GM12878 (cell line): ENCODE measurements around the gene SLIT1. TPM values are rescaled to one million over a fixed set of nuclear protein-coding genes. Genes with fewer than 3 reads are reported as not detected.

Experiments
- ATAC-seq: fragments of 200-7000 bp; cut with Tn5 transposase; 3 replicates; pipeline ENCODE4 v1.9.1; 2020; ENCODE audit warnings: mild to moderate bottlenecking, moderate library complexity
- BruUV-seq: library from RNA; stranded (reverse); fragments of 400-500 nt; replicated peaks from 2 replicates; lab custom pipeline; 2021; lab: Mats Ljungman, UMichigan
- CTCF ChIA-PET: fragments of 300-600 bp; sonication (Branson Sonifier 250); formaldehyde crosslinking; extraction: SDS; loops from one replicate; lab custom pipeline; 2021; ENCODE audit warnings: inconsistent platforms; lab: Yijun Ruan, JAX
- POLR2A ChIA-PET: fragments of 350-600 bp; formaldehyde crosslinking; extraction: SDS; loops from one replicate; lab custom pipeline; 2021; ENCODE audit warnings: inconsistent platforms; lab: Charles Lee
- RAD21 ChIA-PET: fragments of 300-600 bp; sonication (Branson Sonifier 250); formaldehyde crosslinking; loops from one replicate; lab custom pipeline; 2023; ENCODE audit warnings: antibody characterized with exemption; ENCODE audit not compliant: unreplicated experiment; lab: Charles Lee
- SMC1A ChIA-PET: fragments of 300-600 bp; sonication (Branson Sonifier 250); formaldehyde crosslinking; loops from one replicate; lab custom pipeline; 2023; ENCODE audit not compliant: unreplicated experiment, uncharacterized antibody; lab: Charles Lee
- DNase-seq: peaks from one replicate; pipeline ENCODE4 v3.0.0-alpha.2; 2011; ENCODE audit warnings: low read depth, low spot score
- FAIRE-seq: peaks from 3 replicates; lab custom pipeline; 2011; peaks lifted over from hg19 to GRCh38; lab: Jason Lieb, UNC
- H2AFZ ChIP-seq: 2 replicates; pipeline ENCODE4 v1.6.0; 2011; ENCODE audit warnings: low read depth, low read length, control low read depth; ENCODE audit not compliant: control insufficient read depth
- H3K27ac ChIP-seq: 2 replicates; pipeline ENCODE4 v1.5.1; 2011; ENCODE audit warnings: control low read depth; ENCODE audit not compliant: control insufficient read depth, insufficient read depth
- H3K27me3 ChIP-seq, 2 experiments: replicated peaks in 1 of 2; 2 replicates each; pipeline versions ENCODE4 v1.6.0 to v1.6.1; 2011; ENCODE audit warnings: low read length in 1 of 2; ENCODE audit not compliant: control insufficient read depth in 2 of 2, insufficient read depth in 2 of 2
- H3K36me3 ChIP-seq, 2 experiments: 2 replicates each; pipeline ENCODE4 v1.5.1; 2011; ENCODE audit warnings: low read length in 1 of 2; ENCODE audit not compliant: control insufficient read depth in 2 of 2, insufficient read depth in 2 of 2
- H3K4me1 ChIP-seq: 2 replicates; pipeline ENCODE4 v1.6.1; 2011; ENCODE audit warnings: mild to moderate bottlenecking, low read length, moderate library complexity, mixed read lengths; ENCODE audit not compliant: control insufficient read depth, insufficient read depth
- H3K4me2 ChIP-seq: 2 replicates; pipeline ENCODE4 v1.6.0; 2011; ENCODE audit warnings: control low read depth; ENCODE audit not compliant: control insufficient read depth, insufficient read depth
- H3K4me3 ChIP-seq: fragments of 200-600 bp; sonication (generic); 2 replicates; pipeline ENCODE4 v1.5.1; 2016
- H3K79me2 ChIP-seq: 2 replicates; pipeline ENCODE4 v1.6.0; 2011; ENCODE audit warnings: low read length; ENCODE audit not compliant: control insufficient read depth, insufficient read depth
- H3K9ac ChIP-seq: 2 replicates; pipeline ENCODE4 v1.8.0; 2011; ENCODE audit warnings: low read length, control low read depth, mixed read lengths; ENCODE audit not compliant: control insufficient read depth, insufficient read depth
- H3K9me3 ChIP-seq: replicated peaks from 3 replicates; pipeline ENCODE4 v1.5.1; 2011; ENCODE audit warnings: mild to moderate bottlenecking, low read length; ENCODE audit not compliant: control insufficient read depth, insufficient read depth
- H4K20me1 ChIP-seq: 2 replicates; pipeline ENCODE4 v1.6.0; 2011; ENCODE audit not compliant: control insufficient read depth, insufficient read depth
- ETV6 ChIP-seq, 2 experiments: fragments of 450-650 bp in 1 of 2; IDR thresholded peaks in 1 of 2; conservative IDR thresholded peaks in 1 of 2; 2 replicates each; pipeline ENCODE4 v1.6.1; 2014; ENCODE audit warnings: antibody characterized with exemption in 1 of 2, borderline replicate concordance in 1 of 2, low read depth in 1 of 2, mild to moderate bottlenecking in 1 of 2, moderate library complexity in 1 of 2
- HDGF ChIP-seq: fragments of 450-650 bp; IDR thresholded peaks from 2 replicates; pipeline ENCODE4 v1.6.1; 2016; ENCODE audit warnings: antibody characterized with exemption
- JUNB ChIP-seq: IDR thresholded peaks from 2 replicates; pipeline ENCODE4 v1.6.1; 2016; ENCODE audit warnings: antibody characterized with exemption, mild to moderate bottlenecking
- NFXL1 ChIP-seq: fragments of 450-650 bp; IDR thresholded peaks from 2 replicates; pipeline ENCODE4 v1.6.1; 2017; ENCODE audit warnings: antibody characterized with exemption, mild to moderate bottlenecking, borderline replicate concordance
- PML ChIP-seq: IDR thresholded peaks from 2 replicates; pipeline ENCODE4 v1.6.1; 2012; ENCODE audit warnings: low read length, inconsistent platforms
- POLR2AphosphoS2 ChIP-seq: IDR thresholded peaks from 2 replicates; pipeline ENCODE4 v1.6.1; 2011; ENCODE audit warnings: low read depth, mild to moderate bottlenecking, low read length, improper control_type of control experiment, moderate library complexity
- POU2F2 ChIP-seq: IDR thresholded peaks from 3 replicates; pipeline ENCODE4 v1.6.1; 2011; ENCODE audit warnings: low read depth, mild to moderate bottlenecking, low read length, borderline replicate concordance
- RAD21 ChIP-seq: IDR thresholded peaks from 2 replicates; pipeline ENCODE4 v1.6.1; 2011; ENCODE audit warnings: mild to moderate bottlenecking, low read depth, low read length, moderate library complexity; ENCODE audit not compliant: insufficient read depth
- SRF ChIP-seq, 2 experiments: IDR thresholded peaks; 2 replicates each; pipeline ENCODE4 v1.6.1; 2011; ENCODE audit warnings: low read depth in 2 of 2, low read length in 2 of 2, mild to moderate bottlenecking in 1 of 2, moderate library complexity in 1 of 2
- TAF1 ChIP-seq: IDR thresholded peaks from 2 replicates; pipeline ENCODE4 v1.6.1; 2011; ENCODE audit warnings: mild to moderate bottlenecking, low read depth, low read length, borderline replicate concordance
- YY1 ChIP-seq: IDR thresholded peaks from 2 replicates; pipeline ENCODE4 v1.6.1; 2011; ENCODE audit warnings: low read depth, mild to moderate bottlenecking, low read length
- whole genome bisulfite sequencing: methylation state at CpG from one replicate; pipeline ENCODE4 v1.1.6; 2016; ENCODE audit warnings: low lambda C conversion rate; ENCODE audit not compliant: insufficient replicate concordance, insufficient coverage; ENCODE audit errors: missing lambda C conversion rate; 5-methylcytosine and 5-hydroxymethylcytosine counted together
- in situ Hi-C: fragments of 300-500 bp; cut with MboI; formaldehyde crosslinking; loops from 9 replicates; pipeline ENCODE4 v1.14.3; 2018; ENCODE audit warnings: mixed read lengths
- intact Hi-C: fragments of 100-400 bp; cut with micrococcal nuclease; formaldehyde crosslinking; loops from one replicate; pipeline ENCODE4 v1.14.2; 2022; ENCODE audit not compliant: unreplicated experiment
- polyA plus RNA-seq, 11 experiments: library from polyadenylated mRNA; depleted of rRNA in 4 of 11; unstranded in 6 of 11; stranded (reverse) in 5 of 11; fragments of >200 nt; fragmentation: Nextera tagmentation in 4 of 11; fragmentation: Illumina TruSeq in 1 of 11; extraction: Ambion mirVana in 4 of 11; extraction: Trizol in 1 of 11; gene quantifications; 1 replicate in 1 of 11; 2 replicates in 10 of 11; pipeline versions ENCODE4 v1.2.1 to v1.2.3, GENCODE V29; 2011 to 2016; ENCODE audit warnings: inconsistent platforms in 2 of 11, missing spikeins in 2 of 11, low read depth in 1 of 11
- total RNA-seq, 4 experiments: library from RNA; depleted of rRNA in 3 of 4; stranded (reverse); fragments of >200 nt in 3 of 4; fragmentation: Illumina TruSeq in 1 of 4; extraction: Trizol in 1 of 4; gene quantifications; 2 replicates each; pipeline versions ENCODE4 v1.2.1 to v1.2.3, GENCODE V29; 2013 to 2021
- TF ChIP-seq, protein P1 (sequence below): fragments of 450-650 bp; IDR thresholded peaks from 2 replicates; pipeline ENCODE4 v1.6.1; 2017; ENCODE audit warnings: borderline replicate concordance
- TF ChIP-seq, protein P2 (sequence below): IDR thresholded peaks from 2 replicates; pipeline ENCODE4 v1.6.1; 2012; ENCODE audit warnings: improper control_type of control experiment, low read depth, low read length; ENCODE audit not compliant: insufficient replicate concordance
- TF ChIP-seq, protein P3 (sequence below): fragments of 450-650 bp; IDR thresholded peaks from 2 replicates; pipeline ENCODE4 v1.6.1; 2016; ENCODE audit warnings: mild to moderate bottlenecking

The SLIT1 gene
- total and polyA plus RNA-seq, 10 of the 15 experiments (the other 5 are each of a cell fraction or from before 2014, with no cell fraction given): 0.04 to 0.19 (median 0.06) TPM; not detected in 4

DNA sequence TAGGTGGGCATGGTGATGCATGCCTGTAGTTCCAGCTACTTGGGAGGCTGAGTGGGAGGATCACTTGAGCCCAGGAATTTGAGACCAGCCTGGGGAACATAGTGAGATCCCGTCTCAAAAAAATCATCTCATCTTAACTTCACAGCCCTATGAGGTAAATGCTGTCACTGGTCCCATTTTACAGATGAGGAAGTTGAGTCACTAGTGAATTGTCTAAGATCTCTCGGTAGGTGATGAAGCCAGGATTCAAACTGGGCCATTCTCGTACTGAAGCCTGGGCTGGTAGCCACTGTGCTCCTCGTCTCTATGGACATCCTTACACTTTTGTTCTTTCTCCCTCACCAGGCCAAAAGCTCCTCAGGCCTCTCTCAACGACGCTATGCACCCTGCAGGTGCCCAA lies 6.4 kb downstream of the SLIT1 start:
- Histone ChIP-seq H3K4me1 (no peaks in the 10 kb centered on the region), H3K9me3 (no peaks in the 10 kb centered on the region), H3K27me3 (peaks cover 4 to 9% of the 10 kb centered on the region in 2 experiments), H3K4me2 (no peak overlapping the region), H3K36me3 (no peaks in the 10 kb centered on the region), H4K20me1 (no peaks in the 10 kb centered on the region), H3K9ac (no peak overlapping the region), H3K79me2 (no peaks in the 10 kb centered on the region), H3K27ac (no peak overlapping the region), H3K4me3 (no peak overlapping the region), H2AFZ (no peak overlapping the region)
- intact Hi-C loops (no loop called here), in situ Hi-C loops (no loop called here)
- ATAC-seq: no peak
- ChIA-PET POLR2A (no interaction called here), SMC1A (interaction anchor here (0.8 kb wide), 1 partner anchor 84 kb away, joined by 3 read pairs; no protein-coding TSS in a partner anchor), CTCF (interaction anchor here (1.1 kb wide), 1 partner anchor 99 kb away, joined by 3 read pairs; no protein-coding TSS in a partner anchor), RAD21 (no interaction called here)
- no peak for DNase-seq
- FAIRE-seq: no peak
- no TSS peak for BruUV-seq
- 14% methylated on average over 6 of the region's 6 CpGs for WGBS
- no peak for TF ChIP-seq HDGF
- no peak for TF ChIP-seq POLR2AphosphoS2
- TF ChIP-seq, protein P1, sequence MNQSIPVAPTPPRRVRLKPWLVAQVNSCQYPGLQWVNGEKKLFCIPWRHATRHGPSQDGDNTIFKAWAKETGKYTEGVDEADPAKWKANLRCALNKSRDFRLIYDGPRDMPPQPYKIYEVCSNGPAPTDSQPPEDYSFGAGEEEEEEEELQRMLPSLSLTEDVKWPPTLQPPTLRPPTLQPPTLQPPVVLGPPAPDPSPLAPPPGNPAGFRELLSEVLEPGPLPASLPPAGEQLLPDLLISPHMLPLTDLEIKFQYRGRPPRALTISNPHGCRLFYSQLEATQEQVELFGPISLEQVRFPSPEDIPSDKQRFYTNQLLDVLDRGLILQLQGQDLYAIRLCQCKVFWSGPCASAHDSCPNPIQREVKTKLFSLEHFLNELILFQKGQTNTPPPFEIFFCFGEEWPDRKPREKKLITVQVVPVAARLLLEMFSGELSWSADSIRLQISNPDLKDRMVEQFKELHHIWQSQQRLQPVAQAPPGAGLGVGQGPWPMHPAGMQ: no peak
- no peak for TF ChIP-seq PML
- TF ChIP-seq NFXL1: no peak
- TF ChIP-seq RAD21: no peak
- TF ChIP-seq POU2F2: no peak
- TF ChIP-seq, protein P2, sequence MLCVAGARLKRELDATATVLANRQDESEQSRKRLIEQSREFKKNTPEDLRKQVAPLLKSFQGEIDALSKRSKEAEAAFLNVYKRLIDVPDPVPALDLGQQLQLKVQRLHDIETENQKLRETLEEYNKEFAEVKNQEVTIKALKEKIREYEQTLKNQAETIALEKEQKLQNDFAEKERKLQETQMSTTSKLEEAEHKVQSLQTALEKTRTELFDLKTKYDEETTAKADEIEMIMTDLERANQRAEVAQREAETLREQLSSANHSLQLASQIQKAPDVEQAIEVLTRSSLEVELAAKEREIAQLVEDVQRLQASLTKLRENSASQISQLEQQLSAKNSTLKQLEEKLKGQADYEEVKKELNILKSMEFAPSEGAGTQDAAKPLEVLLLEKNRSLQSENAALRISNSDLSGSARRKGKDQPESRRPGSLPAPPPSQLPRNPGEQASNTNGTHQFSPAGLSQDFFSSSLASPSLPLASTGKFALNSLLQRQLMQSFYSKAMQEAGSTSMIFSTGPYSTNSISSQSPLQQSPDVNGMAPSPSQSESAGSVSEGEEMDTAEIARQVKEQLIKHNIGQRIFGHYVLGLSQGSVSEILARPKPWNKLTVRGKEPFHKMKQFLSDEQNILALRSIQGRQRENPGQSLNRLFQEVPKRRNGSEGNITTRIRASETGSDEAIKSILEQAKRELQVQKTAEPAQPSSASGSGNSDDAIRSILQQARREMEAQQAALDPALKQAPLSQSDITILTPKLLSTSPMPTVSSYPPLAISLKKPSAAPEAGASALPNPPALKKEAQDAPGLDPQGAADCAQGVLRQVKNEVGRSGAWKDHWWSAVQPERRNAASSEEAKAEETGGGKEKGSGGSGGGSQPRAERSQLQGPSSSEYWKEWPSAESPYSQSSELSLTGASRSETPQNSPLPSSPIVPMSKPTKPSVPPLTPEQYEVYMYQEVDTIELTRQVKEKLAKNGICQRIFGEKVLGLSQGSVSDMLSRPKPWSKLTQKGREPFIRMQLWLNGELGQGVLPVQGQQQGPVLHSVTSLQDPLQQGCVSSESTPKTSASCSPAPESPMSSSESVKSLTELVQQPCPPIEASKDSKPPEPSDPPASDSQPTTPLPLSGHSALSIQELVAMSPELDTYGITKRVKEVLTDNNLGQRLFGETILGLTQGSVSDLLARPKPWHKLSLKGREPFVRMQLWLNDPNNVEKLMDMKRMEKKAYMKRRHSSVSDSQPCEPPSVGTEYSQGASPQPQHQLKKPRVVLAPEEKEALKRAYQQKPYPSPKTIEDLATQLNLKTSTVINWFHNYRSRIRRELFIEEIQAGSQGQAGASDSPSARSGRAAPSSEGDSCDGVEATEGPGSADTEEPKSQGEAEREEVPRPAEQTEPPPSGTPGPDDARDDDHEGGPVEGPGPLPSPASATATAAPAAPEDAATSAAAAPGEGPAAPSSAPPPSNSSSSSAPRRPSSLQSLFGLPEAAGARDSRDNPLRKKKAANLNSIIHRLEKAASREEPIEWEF: no peak
- TF ChIP-seq SRF (IDR thresholded peaks at IDR 0.05; ENCODE audit: low read depth in 2 of 2, low read length in 2 of 2): no peak
- TF ChIP-seq TAF1: no peak
- no peak for TF ChIP-seq ETV6 (conservative IDR thresholded peaks at IDR 0.05 in 1 of 2, IDR thresholded peaks at IDR 0.05 in 1 of 2; ENCODE audit: borderline replicate concordance in 1 of 2, low read depth in 1 of 2)
- no peak for TF ChIP-seq JUNB
- TF ChIP-seq YY1: no peak
- TF ChIP-seq, protein P3, sequence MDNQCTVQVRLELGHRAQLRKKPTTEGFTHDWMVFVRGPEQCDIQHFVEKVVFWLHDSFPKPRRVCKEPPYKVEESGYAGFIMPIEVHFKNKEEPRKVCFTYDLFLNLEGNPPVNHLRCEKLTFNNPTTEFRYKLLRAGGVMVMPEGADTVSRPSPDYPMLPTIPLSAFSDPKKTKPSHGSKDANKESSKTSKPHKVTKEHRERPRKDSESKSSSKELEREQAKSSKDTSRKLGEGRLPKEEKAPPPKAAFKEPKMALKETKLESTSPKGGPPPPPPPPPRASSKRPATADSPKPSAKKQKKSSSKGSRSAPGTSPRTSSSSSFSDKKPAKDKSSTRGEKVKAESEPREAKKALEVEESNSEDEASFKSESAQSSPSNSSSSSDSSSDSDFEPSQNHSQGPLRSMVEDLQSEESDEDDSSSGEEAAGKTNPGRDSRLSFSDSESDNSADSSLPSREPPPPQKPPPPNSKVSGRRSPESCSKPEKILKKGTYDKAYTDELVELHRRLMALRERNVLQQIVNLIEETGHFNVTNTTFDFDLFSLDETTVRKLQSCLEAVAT: no peak
